Esophagus squamous epithelium (tissue), 5 donors: ENCODE measurements around the gene RAB3GAP1. TPM values are rescaled to one million over a fixed set of nuclear protein-coding genes. Genes with fewer than 3 reads are reported as not detected.

ENCODE experiments used
- DNase-seq: peaks from one replicate; lab custom pipeline; 2025; lab: John Stamatoyannopoulos, UW
- H3K27ac ChIP-seq, 4 donors: fragments of 200-600 bp; sonication (generic); one replicate each; pipeline ENCODE4 v1.5.1; 2016 to 2019; ENCODE audit warnings: mild to moderate bottlenecking in 1 of 4
- H3K27me3 ChIP-seq, 4 donors: fragments of 200-600 bp; sonication (generic); 1 replicate in 3 of 4; 2 replicates in 1 of 4; pipeline versions ENCODE4 v1.5.1 to v1.6.0; 2017 to 2021; ENCODE audit warnings: antibody characterized with exemption in 1 of 4
- H3K36me3 ChIP-seq, 3 donors: fragments of 200-600 bp; sonication (generic); one replicate each; pipeline ENCODE4 v1.5.1; 2016 to 2019
- H3K4me1 ChIP-seq, 3 donors: fragments of 200-600 bp; sonication (generic); one replicate each; pipeline ENCODE4 v1.5.1; 2017 to 2019
- H3K4me3 ChIP-seq, 4 donors: fragments of 200-600 bp; sonication (generic); 1 replicate in 3 of 4; 2 replicates in 1 of 4; pipeline ENCODE4 v1.5.1; 2016 to 2019; ENCODE audit warnings: mild to moderate bottlenecking in 2 of 4, moderate library complexity in 1 of 4
- H3K9me3 ChIP-seq, 3 donors: fragments of 200-600 bp; sonication (generic); one replicate each; pipeline ENCODE4 v1.5.1; 2016 to 2019
- CTCF ChIP-seq, 6 experiments: fragments of 450-650 bp in 4 of 6; fragments of 200-600 bp in 2 of 6; sonication (generic) in 2 of 6; IDR thresholded peaks; one replicate each; pipeline ENCODE4 v1.5.1; 2016 to 2019; ENCODE audit warnings: antibody characterized with exemption in 6 of 6, mild to moderate bottlenecking in 4 of 6, moderate library complexity in 4 of 6
- POLR2A ChIP-seq, 4 donors: fragments of 450-650 bp; IDR thresholded peaks; one replicate each; pipeline ENCODE4 v1.6.1; 2017; ENCODE audit warnings: antibody characterized with exemption in 4 of 4, mild to moderate bottlenecking in 4 of 4, moderate library complexity in 3 of 4
- WGBS, 2 donors: methylation state at CpG; one replicate each; pipeline ENCODE4 v1.1.5; 2018; 5-methylcytosine and 5-hydroxymethylcytosine counted together
- intact Hi-C: fragments of 100-400 bp; cut with DNase I; formaldehyde crosslinking; loops from one replicate; pipeline ENCODE4 v1.15.0; 2022
- total RNA-seq, 4 donors: library from RNA; depleted of rRNA; stranded (reverse); fragments of >200 nt; gene quantifications; one replicate each; pipeline ENCODE4 v1.1.0, GENCODE V29; 2016
- donor health status: DM: yes; HTN: yes; CAD: no.

RAB3GAP1 gene
- total RNA-seq, 4 donors from 2014 or later: 25.5 to 49.4 (median 35.1) TPM

DNA sequence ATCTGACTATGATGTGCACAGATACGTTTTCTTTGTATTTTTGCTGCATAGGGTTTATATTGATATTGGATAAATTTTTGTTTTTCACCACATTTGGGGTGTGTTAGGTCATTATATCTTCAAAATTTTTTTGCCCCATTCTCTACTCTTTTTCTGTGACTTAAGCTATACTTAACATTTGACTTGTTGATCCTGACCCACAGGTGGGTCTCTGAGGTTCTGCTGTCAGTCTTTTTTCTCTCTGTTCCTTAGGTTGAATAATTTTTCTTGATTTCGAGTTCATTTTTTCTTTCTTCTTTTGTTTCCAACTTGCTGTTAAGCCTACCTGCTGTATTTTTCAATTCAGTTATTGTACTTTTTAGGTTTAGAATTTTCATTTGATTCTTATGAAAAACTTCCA, 12.1 kb downstream of the RAB3GAP1 start:
- TF ChIP-seq POLR2A (IDR thresholded peaks at IDR 0.05) (no peak), CTCF (IDR thresholded peaks at IDR 0.05) (no peak)
- Histone ChIP-seq H3K9me3 (no peaks in the 10 kb centered on the region), H3K27me3 (no peaks in the 10 kb centered on the region), H3K4me1 (peaks cover 0 to 11% (median 4%) of the 10 kb centered on the region in 3 donors), H3K36me3 (peaks cover 0 to 44% (median 0%) of the 10 kb centered on the region in 3 donors), H3K27ac (no peak overlapping the region), H3K4me3 (no peak overlapping the region)
- intact Hi-C loops: no loop called here
- 94 to 95% methylated on average over 2 of the region's 2 CpGs for WGBS, 2 donors
- DNase-seq: no peak

GRCh38 chr2:135066710-135067109, 14.6 kb downstream of the RAB3GAP1 start:
- peaks cover 0 to 40% (median 3%) of the 10 kb centered on the region in 3 donors for H3K36me3 ChIP-seq
- peaks cover 0 to 5% (median 0%) of the 10 kb centered on the region in 3 donors for H3K9me3 ChIP-seq
- TF ChIP-seq POLR2A (IDR thresholded peaks at IDR 0.05) (no peak), CTCF (IDR thresholded peaks at IDR 0.05) (no peak)
- DNase-seq: no peak
- intact Hi-C loops: no loop called here
- H3K4me3 ChIP-seq: no peak overlapping the region
- peaks cover 0 to 6% (median 4%) of the 10 kb centered on the region in 3 donors for H3K4me1 ChIP-seq
- no peak overlapping the region for H3K27ac ChIP-seq
- H3K27me3 ChIP-seq: no peaks in the 10 kb centered on the region
- WGBS, 2 donors: 48 to 53% methylated on average over 1 of the region's 1 CpG

GRCh38 chr2:135072125-135072997, 20.3 kb downstream of the RAB3GAP1 start:
- no peak overlapping the region for H3K4me3 ChIP-seq
- WGBS, 2 donors: 92 to 93% methylated on average over 3 of the region's 3 CpGs
- peaks cover 0 to 19% (median 0%) of the 10 kb centered on the region in 3 donors for H3K4me1 ChIP-seq
- H3K27ac ChIP-seq: no peak overlapping the region
- TF ChIP-seq POLR2A (IDR thresholded peaks at IDR 0.05): no peak
- TF ChIP-seq CTCF (IDR thresholded peaks at IDR 0.05): no peak
- intact Hi-C loops: no loop called here
- no peak for DNase-seq
- no peaks in the 10 kb centered on the region for H3K27me3 ChIP-seq
- peaks cover 0 to 30% (median 5%) of the 10 kb centered on the region in 3 donors for H3K36me3 ChIP-seq
- peaks cover 0 to 14% (median 0%) of the 10 kb centered on the region in 3 donors for H3K9me3 ChIP-seq

DNA sequence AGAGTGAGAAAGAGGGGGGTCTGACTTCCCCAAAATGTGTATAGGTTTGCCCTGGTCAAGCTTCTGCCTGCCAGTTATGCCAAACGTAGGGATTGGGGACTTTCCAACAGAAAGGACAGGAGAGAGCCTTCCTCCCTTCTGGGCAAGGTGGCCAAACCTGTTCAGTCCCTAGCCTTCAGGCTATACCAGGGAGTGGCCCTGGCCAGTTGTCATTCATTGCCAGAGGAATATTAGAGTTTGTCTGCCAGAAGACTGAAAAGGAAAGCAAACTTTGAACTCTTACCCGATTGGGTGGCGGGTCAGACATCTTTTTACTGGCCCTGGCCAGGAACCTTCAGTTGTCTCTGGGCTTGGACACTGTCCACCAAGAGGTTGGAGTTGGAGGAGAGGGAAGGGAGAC, 22.1 kb downstream of the RAB3GAP1 start:
- Histone ChIP-seq H3K4me1 (peaks cover 0 to 19% (median 0%) of the 10 kb centered on the region in 3 donors), H3K27ac (no peak overlapping the region), H3K36me3 (peaks cover 0 to 33% (median 5%) of the 10 kb centered on the region in 3 donors), H3K4me3 (no peak overlapping the region), H3K9me3 (peaks cover 0 to 14% (median 0%) of the 10 kb centered on the region in 3 donors), H3K27me3 (no peaks in the 10 kb centered on the region)
- TF ChIP-seq CTCF (IDR thresholded peaks at IDR 0.05) (no peak), POLR2A (IDR thresholded peaks at IDR 0.05) (no peak)
- 63 to 73% methylated on average over 3 of the region's 3 CpGs for WGBS, 2 donors
- no peak for DNase-seq
- intact Hi-C loops: no loop called here

DNA sequence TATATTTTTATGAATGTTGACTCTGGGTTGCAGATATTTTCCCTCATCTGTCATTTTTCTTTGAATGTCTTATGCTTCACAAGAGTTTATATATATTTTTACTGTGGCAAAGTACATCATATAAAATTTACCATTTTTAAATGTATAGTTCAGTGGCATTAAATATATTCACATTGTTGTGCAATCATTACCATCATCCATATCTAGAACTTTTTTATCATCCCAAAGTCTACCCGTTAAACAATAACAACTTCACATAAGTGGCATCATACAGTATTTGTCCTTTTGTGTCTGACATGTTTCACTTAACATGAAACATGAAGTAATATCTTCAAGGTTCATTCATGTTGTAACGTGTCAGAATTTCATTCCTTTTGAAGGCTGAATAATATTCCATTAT, 24.5 kb downstream of the RAB3GAP1 start:
- no peak for DNase-seq
- 93 to 100% methylated on average over 2 of the region's 2 CpGs for whole genome bisulfite sequencing, 2 donors
- H3K4me3 ChIP-seq: no peak overlapping the region
- intact Hi-C loops: no loop called here
- no peak overlapping the region for H3K27ac ChIP-seq
- peaks cover 0 to 11% (median 0%) of the 10 kb centered on the region in 3 donors for H3K9me3 ChIP-seq
- peaks cover 0 to 14% (median 4%) of the 10 kb centered on the region in 3 donors for H3K36me3 ChIP-seq
- H3K27me3 ChIP-seq: no peaks in the 10 kb centered on the region
- TF ChIP-seq CTCF (IDR thresholded peaks at IDR 0.05): no peak
- TF ChIP-seq POLR2A (IDR thresholded peaks at IDR 0.05): no peak
- peaks cover 0 to 19% (median 0%) of the 10 kb centered on the region in 3 donors for H3K4me1 ChIP-seq
